ENCODE measurements around the gene PRMT5. TPM values are rescaled to one million over a fixed set of nuclear protein-coding genes. Genes with fewer than 3 reads are reported as not detected.
A peak's percentile ranks its signal among the peaks of the same experiment; 100 is the strongest.

The PRMT5 gene
- total RNA-seq, 4 donors from 2014 or later: 42.9 to 53.2 (median 48.3) TPM

DNA sequence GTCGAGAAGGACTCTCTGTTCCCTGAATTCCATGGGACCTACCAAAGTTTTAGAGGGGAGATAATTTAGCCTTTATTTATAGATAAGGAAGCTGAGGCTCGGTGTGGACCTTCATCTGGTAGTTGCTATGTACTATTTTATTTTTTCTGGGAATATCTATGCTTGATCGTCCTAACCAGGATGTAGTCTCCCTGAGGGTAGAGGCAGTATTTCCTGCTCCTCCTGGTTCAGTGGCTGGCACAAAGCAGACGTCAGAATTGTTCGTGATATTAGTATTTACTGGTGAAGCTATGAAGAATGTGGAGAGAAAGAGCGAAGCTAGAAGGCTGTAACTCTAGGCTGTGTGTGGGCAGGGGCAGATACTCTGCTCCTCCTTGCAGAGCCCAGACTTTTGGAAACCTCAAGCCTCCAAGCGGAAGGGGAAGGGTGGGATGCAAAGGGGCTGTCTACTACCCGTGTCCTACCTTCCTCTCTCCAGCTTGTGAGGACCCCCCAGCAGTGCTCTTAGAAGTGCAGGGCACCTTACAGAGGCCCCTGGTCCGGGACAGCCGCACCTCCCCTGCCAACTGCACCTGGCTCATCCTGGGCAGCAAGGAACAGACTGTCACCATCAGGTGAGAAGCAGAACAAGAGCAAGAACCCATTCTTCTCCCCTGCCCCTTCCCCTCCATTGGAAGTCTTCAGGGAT, 56.2 kb downstream of the PRMT5 start:
- H3K4me3 ChIP-seq (ENCODE audit: low read depth, poor library complexity, severe bottlenecking): no peak overlapping the region
- DNase-seq (ENCODE audit: low spot score in 2 of 2): no peak
- intact Hi-C loops (cut with DNase I; ENCODE audit: low total_unique reads): no loop called here
- 30 to 42% methylated on average over 10 of the region's 10 CpGs for WGBS, 2 donors
- TF ChIP-seq POLR2A (IDR thresholded peaks at IDR 0.05): no peak
- TF ChIP-seq, protein P1, sequence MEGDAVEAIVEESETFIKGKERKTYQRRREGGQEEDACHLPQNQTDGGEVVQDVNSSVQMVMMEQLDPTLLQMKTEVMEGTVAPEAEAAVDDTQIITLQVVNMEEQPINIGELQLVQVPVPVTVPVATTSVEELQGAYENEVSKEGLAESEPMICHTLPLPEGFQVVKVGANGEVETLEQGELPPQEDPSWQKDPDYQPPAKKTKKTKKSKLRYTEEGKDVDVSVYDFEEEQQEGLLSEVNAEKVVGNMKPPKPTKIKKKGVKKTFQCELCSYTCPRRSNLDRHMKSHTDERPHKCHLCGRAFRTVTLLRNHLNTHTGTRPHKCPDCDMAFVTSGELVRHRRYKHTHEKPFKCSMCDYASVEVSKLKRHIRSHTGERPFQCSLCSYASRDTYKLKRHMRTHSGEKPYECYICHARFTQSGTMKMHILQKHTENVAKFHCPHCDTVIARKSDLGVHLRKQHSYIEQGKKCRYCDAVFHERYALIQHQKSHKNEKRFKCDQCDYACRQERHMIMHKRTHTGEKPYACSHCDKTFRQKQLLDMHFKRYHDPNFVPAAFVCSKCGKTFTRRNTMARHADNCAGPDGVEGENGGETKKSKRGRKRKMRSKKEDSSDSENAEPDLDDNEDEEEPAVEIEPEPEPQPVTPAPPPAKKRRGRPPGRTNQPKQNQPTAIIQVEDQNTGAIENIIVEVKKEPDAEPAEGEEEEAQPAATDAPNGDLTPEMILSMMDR (IDR thresholded peaks at IDR 0.05): no peak

DNA sequence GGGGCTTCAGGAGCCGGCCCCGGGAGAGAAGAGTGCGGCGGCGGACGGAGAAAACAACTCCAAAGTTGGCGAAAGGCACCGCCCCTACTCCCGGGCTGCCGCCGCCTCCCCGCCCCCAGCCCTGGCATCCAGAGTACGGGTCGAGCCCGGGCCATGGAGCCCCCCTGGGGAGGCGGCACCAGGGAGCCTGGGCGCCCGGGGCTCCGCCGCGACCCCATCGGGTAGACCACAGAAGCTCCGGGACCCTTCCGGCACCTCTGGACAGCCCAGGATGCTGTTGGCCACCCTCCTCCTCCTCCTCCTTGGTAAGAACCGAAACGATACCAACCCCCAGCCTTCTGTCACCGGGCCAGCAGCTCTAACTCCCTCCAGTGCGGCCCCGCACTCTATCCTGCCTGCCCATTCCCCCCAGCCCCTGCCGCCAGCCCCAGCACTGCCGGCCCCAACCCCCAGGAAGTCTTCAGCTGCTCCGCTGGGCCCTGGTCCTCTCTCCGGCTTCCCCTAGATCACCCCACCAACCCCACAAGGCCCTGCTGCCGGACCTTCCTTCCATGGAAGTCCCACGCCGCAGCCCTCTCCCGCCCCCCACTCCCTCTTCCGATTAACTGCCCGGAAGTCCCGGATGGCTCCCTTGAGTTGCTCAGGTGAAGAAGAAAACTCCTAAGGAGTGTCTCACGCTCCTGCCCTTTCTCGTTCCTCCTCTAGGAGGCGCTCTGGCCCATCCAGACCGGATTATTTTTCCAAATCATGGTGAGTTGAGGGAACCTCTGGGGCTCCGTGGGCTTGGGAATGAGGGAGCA, 56.9 kb downstream of the PRMT5 start:
- H3K4me3 ChIP-seq (ENCODE audit: low read depth, poor library complexity, severe bottlenecking): peak overlapping the region; percentile 89
- WGBS, 2 donors: 0% methylated on average over 25 to 39 of the region's 45 CpGs
- TF ChIP-seq POLR2A (IDR thresholded peaks at IDR 0.05): no peak
- TF ChIP-seq, protein P1 (IDR thresholded peaks at IDR 0.05): peak in 1 of 3 donors; percentile 81
- intact Hi-C loops (cut with DNase I; ENCODE audit: low total_unique reads): no loop called here
- DNase-seq (ENCODE audit: low spot score in 2 of 2): peak; percentile 87 to 97

DNA sequence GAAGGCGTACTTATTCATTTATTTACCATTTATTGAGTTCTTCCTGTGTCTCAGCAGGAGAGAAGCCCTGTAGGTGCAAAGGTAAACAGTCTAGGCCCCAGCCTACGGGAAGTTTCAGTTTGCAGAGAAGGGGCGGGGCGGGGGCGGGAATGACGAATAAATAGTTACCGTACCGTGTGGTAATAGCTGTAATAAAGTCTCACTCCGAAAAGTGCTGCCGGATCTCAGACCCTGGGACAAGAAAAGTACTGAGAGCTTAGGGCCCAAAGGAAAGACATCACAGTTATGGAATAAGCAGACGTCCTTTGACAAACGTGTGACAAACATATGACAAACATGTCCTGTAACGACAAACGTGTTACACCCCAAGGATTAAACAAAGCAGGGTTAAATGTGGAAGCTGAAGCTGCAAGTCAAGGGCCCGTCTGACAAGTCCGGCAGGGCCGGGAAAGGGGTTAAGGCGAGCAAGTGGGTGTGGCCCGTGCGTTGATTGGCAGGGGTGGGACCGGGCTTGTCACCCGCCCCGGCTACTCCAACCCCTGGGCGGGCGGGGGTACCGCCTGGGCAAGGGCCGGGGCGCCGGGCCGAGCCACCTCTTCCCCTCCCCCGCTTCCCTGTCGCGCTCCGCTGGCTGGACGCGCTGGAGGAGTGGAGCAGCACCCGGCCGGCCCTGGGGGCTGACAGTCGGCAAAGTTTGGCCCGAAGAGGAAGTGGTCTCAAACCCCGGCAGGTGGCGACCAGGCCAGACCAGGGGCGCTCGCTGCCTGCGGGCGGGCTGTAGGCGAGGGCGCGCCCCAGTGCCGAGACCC, 57.7 kb downstream of the PRMT5 start, which contains the start of gene LRP10:
LRP10 (plus strand) TSS at position 517 of the 809 bp plus-strand sequence. CDS start 564 bp downstream, outside the sequence.
- H3K4me3 ChIP-seq (ENCODE audit: low read depth, poor library complexity, severe bottlenecking): peak within 1 kb of the TSS; percentile 89
- WGBS, 2 donors: 0% methylated on average over 38 to 50 of the region's 50 CpGs
- TF ChIP-seq, protein P1 (IDR thresholded peaks at IDR 0.05): no peak
- no peak for TF ChIP-seq POLR2A (IDR thresholded peaks at IDR 0.05)
- intact Hi-C loops (cut with DNase I; ENCODE audit: low total_unique reads): no loop called here
- DNase-seq (ENCODE audit: low spot score in 2 of 2): peak; percentile 94 to 99

DNA sequence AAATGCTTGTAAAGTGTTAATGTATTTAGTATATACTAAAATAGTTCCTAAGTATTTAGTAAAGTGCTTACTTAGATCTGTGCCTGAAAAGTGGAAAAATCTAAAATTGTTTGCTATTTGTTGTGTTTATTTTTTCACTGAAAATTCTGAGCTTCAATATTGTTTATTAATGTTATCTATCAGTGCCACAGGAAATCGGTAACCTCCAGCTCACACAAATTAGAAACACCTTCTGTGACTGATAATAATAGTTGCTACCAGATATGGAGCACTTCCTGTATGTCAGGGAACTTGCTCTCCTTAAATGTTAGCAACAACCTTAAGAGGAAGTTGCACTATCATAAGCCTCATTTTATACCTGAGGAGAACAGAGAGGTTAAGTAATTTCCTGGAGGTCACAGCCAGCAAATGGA, 58.4 kb downstream of the PRMT5 start:
- H3K4me3 ChIP-seq (ENCODE audit: low read depth, poor library complexity, severe bottlenecking): no peak overlapping the region
- intact Hi-C loops (cut with DNase I; ENCODE audit: low total_unique reads): no loop called here
- WGBS, 2 donors: 0 to 2% methylated on average over 1 of the region's 1 CpG
- TF ChIP-seq POLR2A (IDR thresholded peaks at IDR 0.05): no peak
- TF ChIP-seq, protein P1 (IDR thresholded peaks at IDR 0.05): no peak
- no peak for DNase-seq (ENCODE audit: low spot score in 2 of 2)

Other genes with a start within 250 kb of the PRMT5 start
- 10 to 100 TPM; 64.3 to 83.6 (median 74.1) TPM for gene OXA1L, start 162.7 kb downstream of the PRMT5 start, total RNA-seq
- 10 to 100 TPM in 1 of 4 donors, 1 to 10 TPM in 3; 1.1 to 12.8 (median 6.5) TPM for gene SLC7A7, start 113.9 kb downstream of the PRMT5 start, total RNA-seq
- gene MRPL52, start 99.5 kb downstream of the PRMT5 start, total RNA-seq: 100 to 1,000 TPM in 1 of 4 donors, 10 to 100 TPM in 3; 24.8 to 230 (median 41.4) TPM
- 100 to 1,000 TPM; 135 to 190 (median 151) TPM for gene MMP14, start 92.8 kb downstream of the PRMT5 start, total RNA-seq
- gene LRP10, start 57.6 kb downstream of the PRMT5 start, total RNA-seq: 100 to 1,000 TPM; 148 to 209 (median 167) TPM
- 1 to 10 TPM in 2 of 4 donors, under 1 TPM in 2; 0.52 to 2.5 (median 1.5) TPM for gene REM2, start 46.2 kb downstream of the PRMT5 start, total RNA-seq
- 100 to 1,000 TPM in 2 of 4 donors, 10 to 100 TPM in 2; 71.2 to 202 (median 105) TPM for gene RBM23, start 10.2 kb downstream of the PRMT5 start, total RNA-seq
- 10 to 100 TPM; 52.3 to 74.4 (median 61.9) TPM for gene HAUS4, start 27.7 kb upstream of the PRMT5 start, total RNA-seq
- 10 to 100 TPM; 66.2 to 98.4 (median 74.8) TPM for gene AJUBA, start 53.2 kb upstream of the PRMT5 start, total RNA-seq
- 10 to 100 TPM; 16.9 to 29.6 (median 23.2) TPM for gene C14orf93, start 80.8 kb upstream of the PRMT5 start, total RNA-seq
- gene PSMB5, start 105.5 kb upstream of the PRMT5 start, total RNA-seq: 100 to 1,000 TPM in 2 of 4 donors, 10 to 100 TPM in 2; 70.6 to 148 (median 116) TPM
- gene PSMB11, start 112.8 kb upstream of the PRMT5 start, total RNA-seq: not detected
- gene CDH24, start 128.1 kb upstream of the PRMT5 start, total RNA-seq: 1 to 10 TPM; 3.0 to 4.9 (median 3.9) TPM
- gene ACIN1, start 165.8 kb upstream of the PRMT5 start, total RNA-seq: 10 to 100 TPM; 52.7 to 97.5 (median 79.8) TPM
- gene C14orf119, start 166.1 kb upstream of the PRMT5 start, total RNA-seq: 10 to 100 TPM; 14.5 to 29.8 (median 19.7) TPM
- not detected for gene CIROP, start 175.6 kb upstream of the PRMT5 start, total RNA-seq
- gene CEBPE, start 189.9 kb upstream of the PRMT5 start, total RNA-seq: not detected

Measured in lower leg skin (tissue), 4 donors.